Ascending aorta (tissue), 2 donors: ENCODE data around the gene ARHGEF28. TPM values are rescaled to one million over a fixed set of nuclear protein-coding genes. Genes with fewer than 3 reads are reported as not detected.

ENCODE experiments used
- DNase-seq, 2 donors: peaks; one replicate each; pipeline ENCODE4 v3.0.0-alpha.2; 2019; ENCODE audit warnings: low spot score in 2 of 2
- H3K27ac ChIP-seq, 2 donors: fragments of 200-600 bp; sonication (generic); one replicate each; pipeline ENCODE4 v1.5.1; 2016 to 2017; ENCODE audit warnings: mild to moderate bottlenecking in 1 of 2
- H3K27me3 ChIP-seq: fragments of 200-600 bp; sonication (generic); one replicate; pipeline ENCODE4 v1.5.1; 2017
- H3K36me3 ChIP-seq, 2 donors: fragments of 200-600 bp; sonication (generic); one replicate each; pipeline ENCODE4 v1.5.1; 2016
- H3K4me1 ChIP-seq, 2 donors: fragments of 200-600 bp; sonication (generic); one replicate each; pipeline ENCODE4 v1.5.1; 2016 to 2017; ENCODE audit warnings: mild to moderate bottlenecking in 1 of 2
- H3K4me3 ChIP-seq, 2 donors: fragments of 200-600 bp; sonication (generic); one replicate each; pipeline ENCODE4 v1.5.1; 2016 to 2017; ENCODE audit warnings: mild to moderate bottlenecking in 1 of 2
- H3K9me3 ChIP-seq, 2 donors: fragments of 200-600 bp; sonication (generic); one replicate each; pipeline ENCODE4 v1.5.1; 2016
- intact Hi-C: fragments of 100-400 bp; cut with DNase I; formaldehyde crosslinking; loops from one replicate; pipeline ENCODE4 v1.15.1; 2023
- total RNA-seq: library from RNA; depleted of rRNA; stranded (reverse); fragments of >200 nt; gene quantifications from one replicate; pipeline ENCODE4 v1.1.0, GENCODE V29; 2016
- TF ChIP-seq, protein P1 (sequence below), 3 experiments: fragments of 200-600 bp in 2 of 3; fragments of 450-650 bp in 1 of 3; sonication (generic) in 2 of 3; IDR thresholded peaks; one replicate each; pipeline ENCODE4 v1.5.1; 2016 to 2019; ENCODE audit warnings: antibody characterized with exemption in 3 of 3, mild to moderate bottlenecking in 1 of 3, moderate library complexity in 1 of 3

The ARHGEF28 gene
- total RNA-seq, 1 donor from 2014 or later, result 15.1 TPM

DNA sequence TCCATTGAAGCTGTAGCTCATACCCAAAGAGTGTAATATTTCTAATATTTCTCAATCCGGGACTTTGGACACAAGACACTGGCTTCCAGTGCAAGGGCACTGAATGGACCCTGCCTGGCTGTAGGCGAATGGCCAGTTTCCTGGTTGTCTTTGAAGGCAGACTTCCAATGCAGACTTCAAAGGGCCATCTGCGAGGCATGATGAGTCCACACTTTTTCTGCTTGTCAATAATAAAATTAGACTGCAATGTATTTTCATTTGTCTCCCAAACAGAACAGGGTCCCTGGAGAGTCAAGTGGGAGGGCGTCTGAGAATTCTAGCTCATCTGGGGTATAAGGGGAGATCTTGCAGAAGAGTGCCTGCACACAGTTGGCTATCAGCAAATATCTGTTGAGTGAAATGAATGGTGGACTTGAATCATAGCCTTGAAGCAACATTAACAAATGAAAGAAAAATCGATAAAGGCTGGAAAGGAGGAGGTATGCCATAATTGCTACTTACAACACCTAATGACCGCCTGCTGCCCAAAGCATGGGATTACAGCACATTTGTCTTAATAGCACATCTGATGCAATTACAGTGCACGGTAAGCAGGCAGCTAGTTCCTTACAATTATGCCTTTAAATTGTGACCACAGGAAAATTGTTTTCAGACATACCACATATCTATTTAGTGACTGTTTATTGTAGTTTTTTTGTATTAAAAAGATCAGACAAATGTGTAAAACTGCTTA lies 137.5 kb downstream of the ARHGEF28 start:
- Histone ChIP-seq H3K36me3 (peaks cover 0 to 13% of the 10 kb centered on the region in 2 donors), H3K27me3 (no peaks in the 10 kb centered on the region), H3K27ac (no peak overlapping the region), H3K9me3 (no peaks in the 10 kb centered on the region), H3K4me1 (no peaks in the 10 kb centered on the region), H3K4me3 (no peak overlapping the region)
- DNase-seq, result no peak
- TF ChIP-seq, protein P1, sequence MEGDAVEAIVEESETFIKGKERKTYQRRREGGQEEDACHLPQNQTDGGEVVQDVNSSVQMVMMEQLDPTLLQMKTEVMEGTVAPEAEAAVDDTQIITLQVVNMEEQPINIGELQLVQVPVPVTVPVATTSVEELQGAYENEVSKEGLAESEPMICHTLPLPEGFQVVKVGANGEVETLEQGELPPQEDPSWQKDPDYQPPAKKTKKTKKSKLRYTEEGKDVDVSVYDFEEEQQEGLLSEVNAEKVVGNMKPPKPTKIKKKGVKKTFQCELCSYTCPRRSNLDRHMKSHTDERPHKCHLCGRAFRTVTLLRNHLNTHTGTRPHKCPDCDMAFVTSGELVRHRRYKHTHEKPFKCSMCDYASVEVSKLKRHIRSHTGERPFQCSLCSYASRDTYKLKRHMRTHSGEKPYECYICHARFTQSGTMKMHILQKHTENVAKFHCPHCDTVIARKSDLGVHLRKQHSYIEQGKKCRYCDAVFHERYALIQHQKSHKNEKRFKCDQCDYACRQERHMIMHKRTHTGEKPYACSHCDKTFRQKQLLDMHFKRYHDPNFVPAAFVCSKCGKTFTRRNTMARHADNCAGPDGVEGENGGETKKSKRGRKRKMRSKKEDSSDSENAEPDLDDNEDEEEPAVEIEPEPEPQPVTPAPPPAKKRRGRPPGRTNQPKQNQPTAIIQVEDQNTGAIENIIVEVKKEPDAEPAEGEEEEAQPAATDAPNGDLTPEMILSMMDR (IDR thresholded peaks at IDR 0.05), result no peak
- intact Hi-C loops, result no loop called here

DNA sequence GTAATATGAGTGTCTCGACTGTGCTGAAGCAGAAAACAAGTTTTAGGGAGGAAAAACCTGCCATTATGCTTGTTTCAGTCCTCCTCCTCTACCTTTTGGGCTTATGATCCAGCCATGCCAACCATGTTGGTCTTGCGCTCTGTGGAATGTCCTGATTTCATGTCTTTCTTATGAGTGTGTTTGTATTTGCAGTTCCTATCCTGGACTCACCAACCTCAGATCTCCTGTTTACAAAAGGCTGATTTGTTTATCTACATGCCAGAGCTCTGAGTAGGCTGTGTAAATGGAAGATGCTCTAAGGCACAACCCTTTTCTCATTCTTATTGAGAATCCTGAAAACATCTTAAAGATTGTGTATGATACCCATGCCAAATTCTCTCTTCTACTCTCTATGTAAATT lies 138.6 kb downstream of the ARHGEF28 start:
- intact Hi-C loops, result no loop called here
- no peak overlapping the region for H3K27ac ChIP-seq
- no peak for DNase-seq
- no peaks in the 10 kb centered on the region for H3K27me3 ChIP-seq
- H3K4me3 ChIP-seq, result no peak overlapping the region
- no peaks in the 10 kb centered on the region for H3K9me3 ChIP-seq
- peaks cover 0 to 13% of the 10 kb centered on the region in 2 donors for H3K36me3 ChIP-seq
- TF ChIP-seq, protein P1 (IDR thresholded peaks at IDR 0.05), result no peak
- no peaks in the 10 kb centered on the region for H3K4me1 ChIP-seq

DNA sequence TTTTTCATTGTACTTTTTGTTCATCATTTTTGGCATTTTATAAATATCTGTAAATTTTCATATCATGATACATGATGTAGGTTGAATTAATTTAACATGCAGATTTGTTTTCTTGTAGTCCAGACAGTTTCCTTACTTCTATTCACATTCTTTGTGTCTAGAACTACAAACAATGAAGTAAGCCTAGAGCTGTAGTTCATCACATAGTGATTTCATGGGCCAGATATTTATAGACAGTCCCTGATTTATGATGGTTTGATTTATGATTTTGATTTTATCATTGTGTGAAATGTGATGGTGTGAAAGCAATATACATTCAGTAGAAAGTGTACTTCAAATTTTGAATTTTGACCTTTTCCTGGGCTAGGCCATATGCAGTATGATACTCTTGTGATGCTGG lies 139.0 kb downstream of the ARHGEF28 start:
- H3K9me3 ChIP-seq, result no peaks in the 10 kb centered on the region
- peaks cover 0 to 13% of the 10 kb centered on the region in 2 donors for H3K36me3 ChIP-seq
- intact Hi-C loops, result no loop called here
- DNase-seq, result no peak
- peaks cover 0 to under 1% of the 10 kb centered on the region in 2 donors for H3K4me1 ChIP-seq
- no peak overlapping the region for H3K27ac ChIP-seq
- H3K27me3 ChIP-seq, result no peaks in the 10 kb centered on the region
- no peak overlapping the region for H3K4me3 ChIP-seq
- TF ChIP-seq, protein P1 (IDR thresholded peaks at IDR 0.05), result no peak

DNA sequence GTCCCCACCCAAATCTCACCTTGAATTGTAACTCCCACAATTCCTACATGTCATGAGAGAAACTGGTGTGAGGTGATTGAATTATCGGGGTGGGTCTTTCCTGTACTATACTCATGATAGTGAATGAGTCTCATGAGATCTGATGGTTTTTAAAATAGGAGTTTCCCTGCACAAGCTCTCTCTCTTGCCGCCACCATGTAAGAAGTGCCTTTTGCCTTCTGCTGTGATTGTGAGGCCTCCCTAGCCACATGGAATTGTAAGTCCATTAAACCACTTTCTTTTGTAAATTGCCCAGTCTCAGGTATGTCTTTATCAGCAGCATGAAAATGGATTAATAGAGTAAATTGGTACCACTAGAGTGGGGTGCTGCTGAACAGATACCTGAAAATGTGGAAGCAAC lies 140.9 kb downstream of the ARHGEF28 start:
- Histone ChIP-seq H3K4me1 (peaks cover 0 to 6% of the 10 kb centered on the region in 2 donors), H3K27me3 (no peaks in the 10 kb centered on the region), H3K4me3 (no peak overlapping the region), H3K27ac (no peak overlapping the region), H3K9me3 (no peaks in the 10 kb centered on the region), H3K36me3 (peaks cover 0 to 13% of the 10 kb centered on the region in 2 donors)
- intact Hi-C loops, result no loop called here
- TF ChIP-seq, protein P1 (IDR thresholded peaks at IDR 0.05), result no peak
- DNase-seq, result no peak

DNA sequence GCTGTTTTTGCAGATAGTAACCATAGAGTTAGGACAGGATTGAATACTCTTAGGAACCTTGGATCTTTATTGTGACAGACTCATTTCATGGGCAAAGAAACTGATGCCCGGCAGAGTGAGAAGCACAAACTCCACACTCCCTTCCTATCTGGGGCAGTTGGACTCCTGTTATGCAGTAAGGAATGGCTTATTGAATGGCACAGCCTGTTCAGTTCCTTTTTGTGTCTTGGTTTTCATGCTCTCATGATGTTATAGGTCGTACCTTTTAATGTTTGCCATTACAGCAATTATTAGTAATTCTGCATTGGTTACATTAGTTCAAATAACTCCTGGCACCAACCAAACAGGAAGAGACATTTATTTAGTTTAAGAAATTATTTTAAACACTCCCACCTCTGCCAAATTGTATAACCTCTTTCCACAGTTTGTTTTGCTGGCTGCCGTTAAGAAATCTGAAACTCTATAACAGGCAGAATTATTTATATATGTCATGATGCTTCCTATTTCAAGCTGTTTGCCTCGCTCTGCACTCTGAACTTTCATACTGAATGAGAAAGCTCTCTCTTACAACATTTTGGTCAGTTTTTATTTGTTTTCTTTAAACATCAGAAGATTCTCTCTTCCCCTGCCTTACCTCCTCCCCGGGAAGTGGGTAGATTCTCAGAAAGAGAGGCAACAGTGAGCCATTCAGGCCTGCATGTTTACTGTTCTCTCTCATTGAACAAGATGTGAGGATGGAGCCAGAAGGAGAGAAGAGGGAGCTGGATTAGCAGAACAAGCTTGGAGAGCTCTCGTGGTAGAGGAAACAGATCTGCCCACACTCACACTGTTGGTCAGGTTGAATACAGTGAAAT lies 144.4 kb downstream of the ARHGEF28 start:
- Histone ChIP-seq H3K27ac (peak overlapping the region in 1 of 2 donors; percentile 40), H3K27me3 (no peaks in the 10 kb centered on the region), H3K4me1 (peaks cover 0 to 6% of the 10 kb centered on the region in 2 donors), H3K36me3 (peaks cover 0 to 6% of the 10 kb centered on the region in 2 donors), H3K4me3 (no peak overlapping the region), H3K9me3 (no peaks in the 10 kb centered on the region)
- intact Hi-C loops, result no loop called here
- TF ChIP-seq, protein P1 (IDR thresholded peaks at IDR 0.05), result no peak
- DNase-seq, result no peak
